GM18505 (cell line): ENCODE data around the gene BAG5.
A peak's percentile ranks its signal among the peaks of the same experiment; 100 is the strongest.

Experiments
- ATAC-seq: cut with Tn5 transposase; IDR thresholded peaks from one replicate; pipeline ENCODE4 v1.9.1; 2021; ENCODE audit not compliant: unreplicated experiment
- POLR2A ChIP-seq: IDR thresholded peaks from 4 replicates; pipeline ENCODE4 v1.6.1; 2011; ENCODE audit warnings: borderline replicate concordance; ENCODE audit not compliant: insufficient read depth, insufficient read length; ENCODE audit errors: extremely low read depth

BAG5 gene

DNA sequence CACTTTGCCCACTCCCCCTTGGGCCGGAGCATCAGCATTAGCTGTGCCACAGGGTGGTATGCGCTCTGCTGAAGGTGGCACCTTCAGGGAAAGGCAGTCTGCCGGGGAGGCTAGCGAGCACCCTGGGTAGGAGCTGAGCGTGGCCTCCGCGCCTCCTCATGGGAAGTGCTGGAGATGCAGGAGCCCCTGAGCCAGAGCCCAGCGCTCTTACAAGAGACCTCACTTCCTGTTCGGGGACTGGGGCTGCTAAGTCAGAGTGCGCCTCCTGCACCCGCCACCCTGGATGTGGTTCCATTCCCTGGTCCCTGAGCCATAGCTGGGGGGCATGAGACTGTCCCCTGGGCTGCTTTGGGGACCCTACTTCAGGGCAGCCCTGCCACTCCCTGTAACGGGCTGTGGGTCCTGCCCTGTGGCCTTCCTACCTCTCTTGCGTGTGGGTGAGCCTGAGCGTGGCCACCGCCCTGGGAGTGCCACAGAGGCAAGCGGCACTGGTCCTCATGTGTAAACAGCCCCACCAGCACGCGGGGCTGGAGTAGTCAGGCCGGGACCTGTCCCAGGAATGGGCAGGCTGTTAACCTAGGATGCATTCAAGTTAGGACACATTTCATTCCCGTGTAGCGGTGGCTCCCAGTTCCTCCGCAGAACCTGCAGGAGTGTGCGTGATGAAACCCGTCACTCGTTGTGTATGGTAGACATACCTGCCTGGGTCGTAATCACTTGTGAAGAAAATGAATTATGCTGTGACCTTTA lies 19.7 kb upstream of the BAG5 start:
- no peak for TF ChIP-seq POLR2A
- no peak for ATAC-seq

DNA sequence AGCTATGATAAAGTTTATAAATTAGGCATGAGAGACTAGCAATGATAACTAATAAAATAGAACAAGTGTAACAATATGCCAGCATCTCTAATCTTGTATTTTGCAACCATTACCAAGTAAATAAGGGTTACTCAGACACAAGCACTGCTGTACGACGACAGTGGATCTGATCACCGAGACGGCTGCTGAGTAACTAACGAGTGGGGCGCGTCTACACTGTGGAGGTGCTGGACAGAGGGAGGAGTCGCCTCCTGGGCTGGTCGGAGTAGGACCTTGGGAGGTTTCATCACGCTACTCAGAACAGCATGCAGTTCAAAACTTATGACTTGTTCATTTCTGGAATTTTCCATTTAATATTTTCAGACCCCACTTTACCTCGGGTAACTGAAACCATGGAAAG lies 18.7 kb upstream of the BAG5 start:
- ATAC-seq: no peak
- no peak for TF ChIP-seq POLR2A

DNA sequence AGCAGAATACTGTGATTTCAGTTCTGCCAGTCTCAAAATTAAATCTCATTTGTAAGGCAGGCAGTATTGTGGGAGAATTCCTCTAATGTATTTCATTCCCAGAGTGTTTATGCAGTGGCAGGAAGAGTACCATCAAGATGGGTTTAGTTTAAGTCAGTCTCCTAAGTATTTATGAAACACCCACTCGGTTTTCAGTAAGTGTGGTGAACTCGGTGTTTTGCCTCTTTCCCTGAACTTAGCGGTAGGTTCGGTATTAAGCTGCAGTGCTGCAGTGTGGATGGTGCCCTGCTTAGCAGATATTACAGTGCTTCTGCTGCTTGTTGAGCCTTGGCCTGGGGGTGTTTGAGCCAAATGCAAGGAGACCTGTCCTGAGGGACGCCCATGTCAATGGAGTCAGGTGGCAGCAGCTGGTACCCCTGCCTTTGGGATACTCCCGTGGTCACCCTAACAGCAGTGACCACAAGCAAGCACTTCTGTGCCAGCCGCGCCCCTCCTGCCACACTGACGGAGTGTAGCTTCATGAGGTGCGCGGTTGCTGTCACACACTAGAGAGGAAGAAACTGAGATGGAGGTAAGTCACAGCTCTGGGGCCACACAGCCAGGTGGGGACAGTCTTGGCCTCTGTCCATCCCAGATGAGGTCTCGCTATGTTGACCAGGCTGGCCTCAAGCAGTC lies 16.1 kb upstream of the BAG5 start:
- no peak for ATAC-seq
- no peak for TF ChIP-seq POLR2A

DNA sequence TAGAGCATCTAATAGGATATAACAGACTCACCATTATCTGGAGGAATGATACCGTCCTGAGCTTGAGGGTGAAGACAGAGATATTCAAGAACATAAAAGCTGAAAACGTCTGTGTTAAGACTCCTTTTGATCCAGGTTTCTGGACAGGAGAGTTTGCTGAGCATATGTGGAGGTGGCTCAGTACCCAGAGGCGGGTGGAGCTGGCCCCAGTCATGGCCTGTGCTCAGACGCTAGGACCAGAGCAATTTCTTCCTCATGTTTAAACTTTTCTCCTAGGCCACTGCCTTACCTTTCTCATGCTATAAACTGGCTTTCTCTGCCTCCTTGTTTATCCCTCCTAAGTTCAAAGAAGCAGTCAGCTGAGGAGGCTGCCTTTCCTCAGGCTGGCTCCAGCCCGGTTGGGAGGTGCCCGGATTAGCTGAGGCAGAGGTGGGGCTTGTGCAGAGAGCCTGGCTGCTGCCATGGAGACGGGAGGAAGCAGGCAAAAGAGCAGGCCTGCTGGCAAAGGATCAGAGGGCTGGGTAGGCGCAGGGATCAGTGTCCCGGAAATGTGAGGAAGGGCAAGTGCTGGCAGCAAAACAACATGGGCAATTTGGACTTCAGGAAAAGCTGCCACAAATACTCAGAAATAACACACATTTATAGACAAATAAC lies 14.0 kb upstream of the BAG5 start:
- no peak for ATAC-seq
- no peak for TF ChIP-seq POLR2A

DNA sequence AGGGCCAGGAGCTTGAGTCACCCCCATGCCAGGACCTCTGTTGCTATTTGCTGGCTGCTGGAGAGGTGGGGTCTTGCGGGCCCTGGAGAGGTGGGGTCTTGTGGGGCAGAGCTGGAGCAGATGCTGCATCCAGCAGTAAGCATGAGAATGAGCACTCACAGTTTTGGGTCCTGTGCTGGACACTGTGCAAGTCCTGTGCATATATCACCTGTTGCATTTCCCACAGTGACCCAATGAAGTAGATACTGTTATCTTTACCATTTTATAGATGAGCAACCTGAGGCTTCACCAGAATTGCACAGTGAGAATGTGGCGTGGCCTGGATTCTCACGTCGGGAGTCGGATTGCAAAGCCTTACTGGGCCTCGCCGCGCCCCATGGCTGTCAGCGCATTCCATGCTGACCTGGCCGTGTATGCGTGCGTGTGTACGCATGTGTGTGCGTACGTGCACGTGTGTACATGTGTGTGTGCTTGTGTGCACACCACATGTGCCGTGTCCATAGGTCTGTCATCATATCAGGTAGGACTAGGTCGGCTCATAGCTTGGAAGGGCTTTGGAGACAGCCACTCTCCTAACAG lies 12.3 kb upstream of the BAG5 start:
- TF ChIP-seq POLR2A: no peak
- ATAC-seq: no peak

DNA sequence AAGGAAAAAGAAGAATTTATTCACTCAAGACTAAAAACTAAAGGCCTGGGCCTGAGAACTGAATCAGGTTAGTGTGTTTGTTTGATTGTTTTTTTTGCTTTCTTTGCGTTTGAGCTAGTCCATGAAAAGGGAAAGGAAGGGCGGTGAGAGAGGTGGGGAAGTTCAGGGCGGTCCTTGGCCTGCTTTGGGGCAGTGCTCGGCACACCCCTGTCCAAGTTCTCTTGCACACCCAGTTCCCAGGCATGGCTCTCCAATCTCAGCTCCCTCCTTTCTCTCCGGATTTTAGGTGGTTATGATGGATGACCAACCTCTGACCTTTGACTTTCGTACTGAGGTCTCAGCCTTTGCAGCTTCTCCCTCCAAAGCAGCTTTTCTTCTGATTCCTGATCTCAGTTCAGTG lies 11.6 kb upstream of the BAG5 start:
- no peak for ATAC-seq
- no peak for TF ChIP-seq POLR2A

DNA sequence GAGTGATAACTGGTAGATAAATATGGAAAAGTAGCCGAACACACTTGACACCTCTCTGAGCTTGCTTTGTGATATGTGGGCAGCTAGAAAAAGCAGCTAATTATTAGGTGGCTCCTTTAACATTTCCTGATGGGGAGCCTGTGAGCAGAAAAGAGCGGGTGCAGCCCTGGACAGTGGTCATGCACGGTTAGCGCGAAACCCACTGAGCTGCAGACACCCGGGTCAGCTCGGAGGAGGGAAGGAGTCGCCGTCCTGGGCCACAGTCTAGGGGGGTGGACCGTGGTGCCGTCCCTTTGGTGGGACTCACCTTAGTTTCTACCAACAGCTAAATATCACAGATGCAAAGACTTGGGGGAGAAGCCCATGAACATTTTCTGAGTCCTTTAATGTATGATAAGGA lies 7.0 kb upstream of the BAG5 start:
- TF ChIP-seq POLR2A: no peak
- no peak for ATAC-seq

DNA sequence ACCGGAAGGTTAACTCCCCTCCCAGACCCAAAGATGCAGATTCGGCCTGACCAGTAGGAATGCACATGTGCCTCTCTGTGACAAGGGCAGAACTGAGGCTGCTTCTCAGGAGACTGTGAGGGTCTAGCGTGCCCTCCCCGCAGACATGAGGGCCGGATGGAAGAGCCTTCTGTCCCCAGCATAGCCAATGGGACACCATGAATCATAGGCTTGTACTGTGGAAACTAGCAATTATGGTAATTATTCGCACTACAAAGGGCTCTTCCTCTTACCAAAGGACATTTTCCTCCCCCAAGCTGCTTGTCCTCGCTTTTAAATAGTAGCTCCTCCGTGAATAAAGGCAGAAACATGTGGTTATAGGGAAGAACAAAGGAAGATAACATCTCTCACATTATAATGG lies 6.5 kb upstream of the BAG5 start:
- no peak for TF ChIP-seq POLR2A

DNA sequence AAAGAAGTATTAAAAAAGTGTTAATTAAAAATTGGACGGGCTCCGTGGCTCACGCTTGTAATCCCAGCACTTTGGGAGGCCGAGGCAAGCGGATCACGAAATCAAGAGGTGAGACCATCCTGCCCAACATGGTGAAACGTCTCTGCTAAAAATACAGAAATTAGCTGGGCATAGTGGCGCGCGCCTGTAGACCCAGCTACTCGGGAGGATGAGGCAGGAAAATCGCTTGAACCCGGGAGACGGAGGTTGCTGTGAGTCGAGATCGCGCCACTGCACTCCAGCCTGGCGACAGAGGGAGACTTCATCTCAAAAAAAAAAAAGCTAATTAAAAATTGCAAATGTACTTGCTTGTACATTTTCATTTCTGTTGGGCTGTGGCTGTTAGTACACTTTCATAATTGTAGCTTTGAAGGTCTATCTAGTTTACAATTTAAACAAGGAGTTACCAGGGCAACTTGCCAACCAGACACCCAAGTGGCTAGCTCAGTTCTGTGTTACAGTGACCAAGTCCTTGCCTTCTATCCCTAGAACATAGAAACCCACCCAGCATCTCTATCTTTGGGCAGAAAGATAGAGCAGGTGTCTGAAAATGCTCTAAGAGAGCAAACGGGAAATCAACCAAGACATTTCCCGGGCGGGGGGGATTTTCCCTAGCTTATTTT lies 1.5 kb upstream of the BAG5 start:
- no peak for TF ChIP-seq POLR2A
- ATAC-seq: no peak

More for the DNA sequence above, 6.5 kb upstream of the BAG5 start:
- no peak for ATAC-seq

DNA sequence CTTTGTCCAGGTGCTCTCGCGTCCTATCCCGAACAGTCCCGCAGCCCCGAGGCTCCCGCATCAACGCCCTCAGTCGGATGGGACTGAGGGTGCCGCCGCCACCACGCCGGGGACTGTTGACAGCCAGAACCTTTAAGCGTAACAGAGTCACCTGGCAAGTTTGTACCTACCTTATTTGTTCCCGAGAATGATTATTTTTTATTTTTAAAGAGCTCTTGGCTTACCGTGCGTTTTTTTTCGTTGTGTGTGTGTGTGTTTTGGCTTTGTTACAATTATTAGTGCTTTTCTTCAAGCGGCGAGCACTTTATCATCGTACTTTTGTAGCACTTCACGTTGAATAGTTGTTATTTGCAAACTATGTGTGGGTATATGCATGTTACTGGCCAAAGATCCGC lies 766 bp upstream of the BAG5 start:
- no peak for TF ChIP-seq POLR2A
- no peak for ATAC-seq

DNA sequence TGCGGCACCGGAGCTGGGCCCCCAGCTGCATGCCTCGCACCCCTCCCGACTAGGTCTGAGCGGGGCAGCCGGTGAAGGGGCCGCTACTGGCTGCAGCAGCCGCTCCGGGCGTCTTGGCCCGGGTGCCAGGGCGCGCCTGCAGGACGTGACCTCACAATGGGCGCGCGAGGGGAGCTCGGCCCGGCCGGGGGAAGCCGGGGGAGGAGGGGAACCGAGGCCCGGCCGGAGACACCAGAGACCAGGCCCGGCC lies 353 bp downstream of the BAG5 start:
- peak; percentile 42 for ATAC-seq
- TF ChIP-seq POLR2A: no peak

DNA sequence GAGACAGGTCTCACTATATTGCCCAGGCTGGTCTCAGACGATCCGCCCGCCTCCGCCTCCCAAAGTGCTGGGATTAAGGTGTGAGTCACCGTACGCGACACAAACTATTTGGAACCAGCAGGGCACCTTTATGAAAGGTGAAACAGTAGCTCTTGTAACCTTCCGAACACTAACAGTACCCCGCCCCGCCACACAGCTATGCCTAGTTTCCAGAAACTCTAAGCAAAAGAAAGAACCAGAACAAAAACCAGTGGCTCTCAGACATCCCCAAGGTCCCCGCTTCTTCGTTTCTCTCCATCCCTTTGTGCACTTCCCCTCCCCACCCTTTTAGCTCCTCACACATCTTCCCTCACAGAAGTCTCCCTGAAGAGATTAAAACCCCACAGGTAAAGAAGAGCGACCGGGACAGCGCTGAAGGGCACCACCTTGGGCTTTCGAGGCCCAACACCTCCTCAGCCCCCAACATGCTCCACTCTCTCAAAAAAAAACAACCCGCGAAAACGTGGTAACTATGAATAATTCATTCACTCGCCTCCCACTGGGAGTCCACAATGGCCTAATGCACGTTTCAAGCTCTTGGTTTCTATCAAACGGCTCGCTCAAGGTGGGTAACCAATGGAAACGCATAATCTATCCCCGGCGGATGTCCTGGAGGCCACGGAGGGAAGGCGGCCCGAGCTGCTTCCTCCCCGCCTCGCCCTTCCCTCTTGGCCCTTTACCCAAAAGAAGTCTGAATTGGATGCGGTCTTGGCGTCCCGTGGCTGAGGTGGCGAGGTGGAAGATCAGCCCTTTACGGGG lies 877 bp downstream of the BAG5 start:
- peak; percentile 6 for ATAC-seq
- TF ChIP-seq POLR2A: no peak

DNA sequence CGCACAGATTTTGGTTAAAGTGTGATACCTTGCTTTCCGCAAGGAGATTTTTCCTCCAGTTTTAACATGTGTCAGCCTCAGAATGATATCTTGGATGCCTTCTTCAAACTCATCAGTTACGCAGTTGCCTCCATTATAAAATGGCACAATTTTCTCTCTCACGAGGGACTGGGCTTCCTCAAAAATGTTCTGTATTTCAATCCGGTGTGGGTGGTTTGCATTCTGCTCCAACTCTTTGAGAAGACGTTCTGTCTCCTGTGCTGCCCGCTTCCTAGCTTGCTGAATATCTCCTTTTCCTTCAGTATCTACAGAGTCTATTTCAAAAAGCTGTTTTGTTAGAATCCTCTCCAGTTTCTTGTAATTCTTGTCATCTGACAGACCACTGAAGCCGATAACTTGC lies 1.8 kb downstream of the BAG5 start:
- TF ChIP-seq POLR2A: no peak
- ATAC-seq: no peak

DNA sequence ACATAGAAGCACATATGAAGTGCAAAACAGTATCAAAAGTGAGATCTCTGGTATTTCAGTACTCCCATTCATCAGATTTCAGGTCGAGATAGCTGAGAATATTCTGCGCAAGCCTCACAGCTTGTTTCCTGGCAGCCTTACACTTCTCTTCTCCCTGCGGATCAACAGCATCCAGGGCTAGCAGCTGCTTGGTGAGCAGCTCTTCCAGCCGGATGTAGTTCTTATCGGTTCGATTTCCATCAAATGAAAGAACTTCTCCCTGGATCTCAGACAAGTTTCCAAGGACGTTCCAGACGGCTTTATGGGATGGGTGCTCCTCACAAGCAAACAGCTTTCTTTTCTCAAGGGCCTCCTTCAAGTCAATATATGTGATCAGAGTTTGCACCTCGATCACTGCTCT lies 2.7 kb downstream of the BAG5 start:
- ATAC-seq: no peak
- no peak for TF ChIP-seq POLR2A
